ENCODE results near the gene EXOC4. TPM values are rescaled to one million over a fixed set of nuclear protein-coding genes. Genes with fewer than 3 reads are reported as not detected.

The EXOC4 gene
- total and polyA plus RNA-seq, 2 of the 8 experiments (the other 6 are each of a cell fraction or from before 2014, with no cell fraction given): 27.0 to 67.3 TPM

DNA sequence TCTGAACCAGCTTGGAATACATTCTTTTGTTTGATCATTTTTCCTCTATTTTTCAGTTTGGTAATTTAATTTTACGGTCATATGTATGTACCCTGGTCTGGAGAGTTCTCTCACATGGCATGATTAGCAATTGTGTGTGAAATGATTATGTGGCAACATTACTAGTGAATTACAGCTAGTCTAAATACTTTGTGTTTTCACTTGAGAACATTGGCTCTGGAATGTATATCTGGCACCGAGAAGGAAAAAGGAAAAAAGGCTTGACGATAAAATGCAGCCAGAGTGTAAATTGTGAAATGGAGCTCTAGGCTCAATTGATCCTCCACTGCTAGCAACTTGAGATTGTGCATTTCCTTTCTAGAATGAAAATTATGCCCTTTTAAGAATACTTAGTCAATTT lies 397.2 kb downstream of the EXOC4 start:
- Histone ChIP-seq H3K18ac (ENCODE audit: extremely low read depth, low read length) (no peak overlapping the region), H4K91ac (replicated peaks; ENCODE audit: insufficient read length, low read length) (no peak overlapping the region), H3K36me3 (ENCODE audit: control insufficient read depth in 2 of 4, insufficient read depth in 4 of 4, low read length in 3 of 4) (no peaks in the 10 kb centered on the region), H3K56ac (replicated peaks; ENCODE audit: insufficient read length, low read depth, low read length) (no peak overlapping the region), H3K4me3 (ENCODE audit: extremely low read depth in 1 of 4, insufficient read depth in 2 of 4, low read depth in 3 of 4, low read length in 4 of 4) (no peak overlapping the region), H4K20me1 (replicated peaks in 1 of 2; ENCODE audit: control insufficient read depth in 1 of 2, insufficient read depth in 2 of 2, low read length in 2 of 2) (no peaks in the 10 kb centered on the region), H3K23me2 (ENCODE audit: low read depth, low read length) (no peaks in the 10 kb centered on the region), H3K9me3 (ENCODE audit: insufficient read depth in 2 of 2, low read depth in 1 of 2, low read length in 1 of 2) (no peaks in the 10 kb centered on the region), H2BK5ac (ENCODE audit: low read depth, low read length) (no peak overlapping the region), H2AFZ (ENCODE audit: low read length) (no peak overlapping the region), H2BK20ac (ENCODE audit: low read length) (no peak overlapping the region), H3K9ac (replicated peaks in 1 of 4; ENCODE audit: extremely low read depth in 1 of 4, low read depth in 3 of 4, low read length in 3 of 4) (no peak overlapping the region), H3K14ac (ENCODE audit: insufficient read length) (no peak overlapping the region), H3K4me2 (ENCODE audit: insufficient read depth in 1 of 2, low read depth in 2 of 2, low read length in 2 of 2) (no peak overlapping the region), H3K23ac (ENCODE audit: insufficient read length) (no peak overlapping the region), H3K79me2 (ENCODE audit: control insufficient read depth in 1 of 2, insufficient read depth in 2 of 2, low read length in 2 of 2) (no peaks in the 10 kb centered on the region), H3K4me1 (replicated peaks in 1 of 4; ENCODE audit: control insufficient read depth in 3 of 4, insufficient read depth in 4 of 4, low read length in 3 of 4) (peaks cover 0 to 5% (median 0%) of the 10 kb centered on the region in 4 experiments; a peak in 1 of 7 replicates), H3K27ac (ENCODE audit: low read depth, low read length) (no peak overlapping the region), H4K8ac (ENCODE audit: extremely low read depth, insufficient read depth, low read length) (no peak overlapping the region), H3K27me3 (replicated peaks in 1 of 4; ENCODE audit: control insufficient read depth in 3 of 4, extremely low read depth in 1 of 4, insufficient read depth in 3 of 4, low read length in 3 of 4) (no peaks in the 10 kb centered on the region), H2BK120ac (replicated peaks; ENCODE audit: low read depth, low read length) (no peak overlapping the region), H2BK12ac (ENCODE audit: low read depth, low read length) (no peak overlapping the region), H3K4ac (replicated peaks; ENCODE audit: insufficient read length, low read depth, low read length) (no peak overlapping the region), H2AK5ac (ENCODE audit: low read depth, low read length) (no peak overlapping the region), H4K5ac (ENCODE audit: insufficient read length, low read depth, low read length) (no peak overlapping the region), H2BK15ac (ENCODE audit: low read length) (no peak overlapping the region), H3K79me1 (ENCODE audit: low read depth, low read length) (no peaks in the 10 kb centered on the region)
- FAIRE-seq: no peak
- POLR2A ChIA-PET (ENCODE audit: partially characterized antibody): no interaction called here
- no peak for DNase-seq (ENCODE audit: low read depth in 1 of 2, low spot score in 2 of 2)
- WGBS, 2 experiments (ENCODE audit: extremely low coverage in 1 of 2, insufficient coverage in 1 of 2, insufficient read length in 1 of 2, insufficient replicate concordance in 2 of 2, low coverage in 1 of 2, low lambda C conversion rate in 2 of 2, missing lambda C conversion rate in 1 of 2): 96% methylated on average over 3 of the region's 3 CpGs; no CpG with 5 or more reads in 1 of the 2 experiments
- CTCF ChIA-PET (ENCODE audit: partially characterized antibody): interaction anchor here (0.6 to 1.6 kb wide), 7 partner anchors 9 to 755 kb away, joined by 3 to 4 read pairs (median 3); no protein-coding TSS in a partner anchor
- TF ChIP-seq RBBP5 (IDR thresholded peaks at IDR 0.05; ENCODE audit: borderline replicate concordance, low read depth, low read length): no peak
- TF ChIP-seq EGR1 (IDR thresholded peaks at IDR 0.05; ENCODE audit: borderline replicate concordance, low read depth, low read length): no peak
- TF ChIP-seq TAF7 (optimal IDR thresholded peaks at IDR 0.05; ENCODE audit: borderline replicate concordance, low read depth, low read length): no peak
